GM19043 (cell line): ENCODE results near the gene HOXD13.

Experiments used
- ATAC-seq: cut with Tn5 transposase; IDR thresholded peaks from one replicate; pipeline ENCODE4 v1.9.1; 2021; ENCODE audit warnings: low read depth; ENCODE audit not compliant: unreplicated experiment

The HOXD13 gene

GRCh38 chr2:176093145-176093897 is 800 bp downstream of the HOXD13 start:
- ATAC-seq, result no peak

- ATAC-seq, result no peak
Measured at GRCh38 chr2:176093898-176094249, 1.4 kb downstream of the HOXD13 start.

- no peak for ATAC-seq
Measured at GRCh38 chr2:176094349-176094748, 1.8 kb downstream of the HOXD13 start.

GRCh38 chr2:176095421-176095820 is 2.9 kb downstream of the HOXD13 start:
- ATAC-seq, result no peak

GRCh38 chr2:176096243-176096985 is 3.9 kb downstream of the HOXD13 start:
- ATAC-seq, result no peak

GRCh38 chr2:176096986-176097819 is 4.7 kb downstream of the HOXD13 start:
- no peak for ATAC-seq

GRCh38 chr2:176097820-176098365 is 5.4 kb downstream of the HOXD13 start:
- no peak for ATAC-seq

GRCh38 chr2:176098366-176099158 is 6.0 kb downstream of the HOXD13 start:
- no peak for ATAC-seq

- ATAC-seq, result no peak
Measured at GRCh38 chr2:176099159-176099727, 6.7 kb downstream of the HOXD13 start.

- ATAC-seq, result no peak
Measured at GRCh38 chr2:176099728-176100546, 7.4 kb downstream of the HOXD13 start, which contains the start of gene HOXD12. HOXD12 (plus strand) TSS chr2:176099795; CDS start chr2:176099802, 7 bp downstream.

- no peak for ATAC-seq
Measured at GRCh38 chr2:176100547-176101140, 8.1 kb downstream of the HOXD13 start.

GRCh38 chr2:176101216-176101830 is 8.8 kb downstream of the HOXD13 start:
- no peak for ATAC-seq

- no peak for ATAC-seq
Measured at GRCh38 chr2:176101842-176102241, 9.3 kb downstream of the HOXD13 start.

- ATAC-seq, result no peak
Measured at GRCh38 chr2:176102309-176102866, 9.9 kb downstream of the HOXD13 start.

GRCh38 chr2:176103194-176103593 is 10.7 kb downstream of the HOXD13 start:
- no peak for ATAC-seq

GRCh38 chr2:176103742-176104315 is 11.3 kb downstream of the HOXD13 start:
- ATAC-seq, result no peak

GRCh38 chr2:176104316-176105077 is 12.0 kb downstream of the HOXD13 start:
- ATAC-seq, result no peak
